ENCODE data around the gene F11R. TPM values are rescaled to one million over a fixed set of nuclear protein-coding genes. Genes with fewer than 3 reads are reported as not detected.
A peak's percentile ranks its signal among the peaks of the same experiment; 100 is the strongest.

The F11R gene
- total and polyA plus RNA-seq, 2 of the 13 experiments (the other 11 are each of a cell fraction or from before 2014, with no cell fraction given) = 95.8 to 105 TPM

DNA sequence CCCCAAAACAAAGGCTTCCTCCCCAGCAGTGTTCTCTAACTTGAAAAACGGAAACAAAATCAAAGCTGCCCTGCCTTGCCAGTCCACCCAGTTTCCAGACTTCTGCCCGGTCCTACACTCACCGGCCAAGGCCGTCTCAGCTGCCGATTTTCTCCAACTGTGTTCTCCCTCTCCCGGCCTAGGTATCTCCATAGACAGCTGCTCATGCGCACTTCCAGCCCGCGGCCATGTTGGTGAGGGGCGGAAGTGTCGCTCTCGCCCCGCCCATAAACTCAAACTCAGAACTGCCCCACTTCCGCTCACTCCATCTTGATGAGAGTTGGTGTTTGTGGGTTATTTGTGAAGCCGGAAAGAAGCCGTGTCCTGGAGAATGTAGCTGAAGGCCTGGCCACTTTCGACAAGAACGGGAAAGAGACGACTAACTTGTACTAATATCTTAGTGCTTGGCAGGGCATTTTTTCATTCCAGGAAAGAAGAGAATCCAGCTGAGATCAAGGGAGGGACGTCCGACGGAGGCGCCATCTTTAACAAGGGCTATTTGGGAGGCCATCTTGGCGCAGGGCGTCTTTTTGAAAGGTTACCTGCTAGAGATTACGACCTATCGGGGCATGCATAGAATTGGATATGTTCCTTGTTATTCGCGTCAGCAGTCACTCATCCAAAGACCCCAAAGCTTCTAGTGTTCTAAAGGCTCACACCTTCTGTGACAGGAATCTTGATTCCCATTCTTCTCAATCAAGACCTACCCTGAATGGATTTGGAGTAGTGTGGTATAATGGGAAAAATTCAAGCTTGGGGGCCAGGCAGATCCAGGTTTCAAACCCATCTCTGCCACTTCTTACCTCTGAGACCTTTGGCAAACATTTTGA, 25.0 kb upstream of the F11R start, which contains the start of gene USF1 (continued):
- TF ChIP-seq SRSF9 (IDR thresholded peaks at IDR 0.05; ENCODE audit: borderline replicate concordance, insufficient read depth, low read depth, low read length, poor library complexity, severe bottlenecking) = no peak
- TF ChIP-seq CENPT (CRISPR knock-in tag; IDR thresholded peaks at IDR 0.05; ENCODE audit: low read depth) = no peak
- TF ChIP-seq HMG20A (CRISPR knock-in tag; IDR thresholded peaks at IDR 0.05; ENCODE audit: borderline replicate concordance) = no peak
- TF ChIP-seq FOXP1 (IDR thresholded peaks at IDR 0.05) = no peak
- no peak for TF ChIP-seq FOXP1 (CRISPR knock-in tag; IDR thresholded peaks at IDR 0.05)
- no peak for TF ChIP-seq ZNF572 (CRISPR knock-in tag; IDR thresholded peaks at IDR 0.05)
- TF ChIP-seq NR1H2 (CRISPR knock-in tag; IDR thresholded peaks at IDR 0.05; ENCODE audit: borderline replicate concordance, low read depth) = no peak
- no peak for TF ChIP-seq ZNF432 (CRISPR knock-in tag; IDR thresholded peaks at IDR 0.05; ENCODE audit: borderline replicate concordance)
- TF ChIP-seq, protein P1, sequence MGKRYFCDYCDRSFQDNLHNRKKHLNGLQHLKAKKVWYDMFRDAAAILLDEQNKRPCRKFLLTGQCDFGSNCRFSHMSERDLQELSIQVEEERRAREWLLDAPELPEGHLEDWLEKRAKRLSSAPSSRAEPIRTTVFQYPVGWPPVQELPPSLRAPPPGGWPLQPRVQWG (CRISPR knock-in tag; IDR thresholded peaks at IDR 0.05; ENCODE audit: borderline replicate concordance, low read depth) = no peak
- peak; percentile 55; the same call in 1 of the 2 replicates for TF ChIP-seq SP5 (CRISPR knock-in tag; IDR thresholded peaks at IDR 0.05; ENCODE audit: borderline replicate concordance, low read depth)
- TF ChIP-seq ZNF580 (CRISPR knock-in tag; IDR thresholded peaks at IDR 0.05; ENCODE audit: borderline replicate concordance, low read depth) = no peak
- no peak for TF ChIP-seq STAG1 (CRISPR knock-in tag; IDR thresholded peaks at IDR 0.05)
- no peak for TF ChIP-seq HOXA7 (CRISPR knock-in tag; IDR thresholded peaks at IDR 0.05)
- TF ChIP-seq MLX (CRISPR knock-in tag; IDR thresholded peaks at IDR 0.05) = no peak
- no peak for TF ChIP-seq FOSL1 (CRISPR knock-in tag; IDR thresholded peaks at IDR 0.05; ENCODE audit: borderline replicate concordance)
- no peak for TF ChIP-seq ZNF460 (CRISPR knock-in tag; IDR thresholded peaks at IDR 0.05; ENCODE audit: borderline replicate concordance)
- TF ChIP-seq POLR2A (IDR thresholded peaks at IDR 0.05; ENCODE audit: insufficient read depth in 1 of 2, low read depth in 2 of 2, low read length in 2 of 2) = peak; percentile 77 to 86
- TF ChIP-seq, protein P2, sequence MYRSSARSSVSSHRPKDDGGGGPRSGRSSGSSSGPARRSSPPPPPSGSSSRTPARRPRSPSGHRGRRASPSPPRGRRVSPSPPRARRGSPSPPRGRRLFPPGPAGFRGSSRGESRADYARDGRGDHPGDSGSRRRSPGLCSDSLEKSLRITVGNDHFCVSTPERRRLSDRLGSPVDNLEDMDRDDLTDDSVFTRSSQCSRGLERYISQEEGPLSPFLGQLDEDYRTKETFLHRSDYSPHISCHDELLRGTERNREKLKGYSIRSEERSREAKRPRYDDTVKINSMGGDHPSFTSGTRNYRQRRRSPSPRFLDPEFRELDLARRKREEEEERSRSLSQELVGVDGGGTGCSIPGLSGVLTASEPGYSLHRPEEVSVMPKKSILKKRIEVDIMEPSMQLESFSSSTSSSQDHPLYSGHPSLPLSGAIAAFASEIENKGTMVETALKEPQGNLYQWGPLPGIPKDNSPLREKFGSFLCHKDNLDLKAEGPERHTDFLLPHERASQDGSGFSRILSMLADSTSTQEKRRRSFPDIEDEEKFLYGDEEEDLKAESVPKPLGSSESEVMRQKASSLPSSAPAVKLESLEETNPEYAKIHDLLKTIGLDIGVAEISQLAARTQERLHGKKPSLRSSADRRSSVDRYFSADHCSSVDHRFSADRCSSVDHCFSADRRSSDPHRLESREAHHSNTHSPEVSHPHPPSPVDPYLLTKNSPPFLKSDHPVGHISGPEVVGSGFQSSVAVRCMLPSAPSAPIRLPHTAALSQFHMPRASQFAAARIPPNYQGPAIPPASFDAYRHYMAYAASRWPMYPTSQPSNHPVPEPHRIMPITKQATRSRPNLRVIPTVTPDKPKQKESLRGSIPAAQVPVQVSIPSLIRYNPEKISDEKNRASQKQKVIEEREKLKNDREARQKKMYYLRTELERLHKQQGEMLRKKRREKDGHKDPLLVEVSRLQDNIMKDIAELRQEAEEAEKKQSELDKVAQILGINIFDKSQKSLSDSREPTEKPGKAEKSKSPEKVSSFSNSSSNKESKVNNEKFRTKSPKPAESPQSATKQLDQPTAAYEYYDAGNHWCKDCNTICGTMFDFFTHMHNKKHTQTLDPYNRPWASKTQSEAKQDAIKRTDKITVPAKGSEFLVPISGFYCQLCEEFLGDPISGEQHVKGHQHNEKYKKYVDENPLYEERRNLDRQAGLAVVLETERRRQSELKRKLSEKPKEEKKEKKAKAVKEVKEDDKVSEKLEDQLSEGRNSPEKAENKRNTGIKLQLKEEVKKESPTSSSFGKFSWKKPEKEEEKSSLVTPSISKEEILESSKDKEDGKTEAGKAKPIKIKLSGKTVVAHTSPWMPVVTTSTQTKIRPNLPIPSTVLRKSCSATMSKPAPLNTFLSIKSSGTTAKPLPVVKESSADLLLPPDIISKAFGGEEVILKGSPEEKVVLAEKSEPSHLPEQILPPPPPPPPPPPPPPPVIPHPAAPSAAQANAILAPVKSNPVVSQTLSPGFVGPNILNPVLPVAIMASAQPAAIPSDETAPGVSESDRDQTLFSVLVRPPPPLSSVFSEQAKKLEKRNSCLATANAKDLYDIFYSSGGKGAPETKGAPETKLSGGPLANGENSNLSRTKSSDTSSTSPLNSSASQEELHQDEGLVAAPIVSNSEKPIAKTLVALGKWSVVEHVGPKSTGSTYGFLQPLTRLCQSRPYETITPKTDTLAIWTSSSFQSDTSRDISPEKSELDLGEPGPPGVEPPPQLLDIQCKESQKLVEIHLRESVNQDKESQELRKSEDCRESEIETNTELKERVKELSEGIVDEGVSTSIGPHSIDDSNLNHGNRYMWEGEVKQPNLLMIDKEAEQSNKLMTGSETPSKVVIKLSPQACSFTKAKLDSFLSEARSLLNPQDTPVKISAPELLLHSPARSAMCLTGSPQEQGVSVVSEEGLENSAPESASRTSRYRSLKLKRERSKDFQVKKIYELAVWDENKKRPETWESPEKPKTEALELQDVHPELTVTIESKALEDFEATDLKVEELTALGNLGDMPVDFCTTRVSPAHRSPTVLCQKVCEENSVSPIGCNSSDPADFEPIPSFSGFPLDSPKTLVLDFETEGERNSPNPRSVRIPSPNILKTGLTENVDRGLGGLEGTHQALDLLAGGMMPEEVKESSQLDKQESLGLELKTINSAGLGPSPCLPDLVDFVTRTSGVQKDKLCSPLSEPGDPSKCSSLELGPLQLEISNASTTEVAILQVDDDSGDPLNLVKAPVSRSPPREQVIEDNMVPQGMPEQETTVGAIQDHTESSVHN (CRISPR knock-in tag; IDR thresholded peaks at IDR 0.05) = no peak

Data from HepG2 (cell line).